GM12873 (cell line): ENCODE results near the gene KCNMB2.

Experiments
- TF ChIP-seq, protein P1 (sequence below): IDR thresholded peaks from 2 replicates; pipeline ENCODE4 v1.5.1; 2012; ENCODE audit warnings: low read depth, mild to moderate bottlenecking, moderate library complexity, low read length, control low read depth; ENCODE audit not compliant: insufficient read depth; ENCODE audit errors: missing control alignments

The KCNMB2 gene

DNA sequence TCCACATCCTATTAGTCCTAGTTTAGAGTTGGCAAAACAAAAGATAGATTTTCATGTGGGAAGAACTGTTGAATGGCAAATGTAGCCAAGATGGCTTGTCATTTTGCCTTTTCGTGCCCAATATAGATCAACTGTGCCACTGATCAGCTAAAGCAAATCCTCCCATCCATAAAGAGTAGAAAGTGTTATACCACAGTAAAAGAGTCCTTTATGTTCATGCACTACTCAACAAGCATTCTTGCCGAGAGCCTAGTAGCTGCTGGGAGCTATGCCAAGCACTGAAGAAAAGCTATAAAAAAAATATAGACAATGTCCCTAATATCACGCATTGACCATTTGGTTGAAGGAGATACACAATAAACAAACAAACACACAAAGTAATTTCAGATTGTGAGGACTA, 225.2 kb downstream of the KCNMB2 start:
- TF ChIP-seq, protein P1, sequence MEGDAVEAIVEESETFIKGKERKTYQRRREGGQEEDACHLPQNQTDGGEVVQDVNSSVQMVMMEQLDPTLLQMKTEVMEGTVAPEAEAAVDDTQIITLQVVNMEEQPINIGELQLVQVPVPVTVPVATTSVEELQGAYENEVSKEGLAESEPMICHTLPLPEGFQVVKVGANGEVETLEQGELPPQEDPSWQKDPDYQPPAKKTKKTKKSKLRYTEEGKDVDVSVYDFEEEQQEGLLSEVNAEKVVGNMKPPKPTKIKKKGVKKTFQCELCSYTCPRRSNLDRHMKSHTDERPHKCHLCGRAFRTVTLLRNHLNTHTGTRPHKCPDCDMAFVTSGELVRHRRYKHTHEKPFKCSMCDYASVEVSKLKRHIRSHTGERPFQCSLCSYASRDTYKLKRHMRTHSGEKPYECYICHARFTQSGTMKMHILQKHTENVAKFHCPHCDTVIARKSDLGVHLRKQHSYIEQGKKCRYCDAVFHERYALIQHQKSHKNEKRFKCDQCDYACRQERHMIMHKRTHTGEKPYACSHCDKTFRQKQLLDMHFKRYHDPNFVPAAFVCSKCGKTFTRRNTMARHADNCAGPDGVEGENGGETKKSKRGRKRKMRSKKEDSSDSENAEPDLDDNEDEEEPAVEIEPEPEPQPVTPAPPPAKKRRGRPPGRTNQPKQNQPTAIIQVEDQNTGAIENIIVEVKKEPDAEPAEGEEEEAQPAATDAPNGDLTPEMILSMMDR: no peak

DNA sequence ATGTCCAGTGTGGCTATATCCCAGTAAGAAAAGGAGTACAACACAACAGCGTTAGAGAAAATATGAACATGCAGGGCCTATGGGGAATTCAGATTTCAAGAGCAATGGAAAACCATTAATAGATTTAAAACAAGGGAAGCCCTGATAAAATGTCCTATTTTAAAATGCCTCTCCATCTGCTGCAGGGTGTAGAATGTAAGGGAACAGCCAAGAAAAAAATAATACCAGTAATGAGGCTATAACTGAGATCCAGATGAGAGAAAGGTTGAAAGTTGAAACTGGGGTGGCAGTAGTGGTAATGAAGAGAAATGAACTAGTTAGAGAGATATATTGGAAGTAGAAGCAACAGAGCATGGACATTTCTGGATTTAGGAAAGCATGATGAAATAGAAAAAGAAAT, 226.1 kb downstream of the KCNMB2 start:
- TF ChIP-seq, protein P1: no peak

DNA sequence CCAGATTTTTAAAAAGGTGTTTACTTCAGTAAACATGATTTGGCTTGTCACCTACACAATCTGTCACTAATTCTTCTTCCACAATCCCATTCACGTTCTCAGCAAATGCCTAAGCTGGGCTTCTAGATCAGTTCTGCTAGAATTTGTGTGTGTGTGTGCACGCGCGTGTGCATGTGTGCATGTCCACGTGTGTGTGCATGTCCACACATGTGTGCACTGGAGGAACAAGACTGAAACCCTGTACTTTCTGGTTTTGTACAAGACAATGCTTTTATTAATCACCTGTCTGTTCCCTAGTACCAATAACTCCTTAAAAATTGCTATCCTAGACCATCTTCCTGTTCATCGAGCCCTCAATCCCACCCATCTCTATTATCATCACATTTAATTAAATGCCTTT, 229.2 kb downstream of the KCNMB2 start:
- TF ChIP-seq, protein P1: no peak

DNA sequence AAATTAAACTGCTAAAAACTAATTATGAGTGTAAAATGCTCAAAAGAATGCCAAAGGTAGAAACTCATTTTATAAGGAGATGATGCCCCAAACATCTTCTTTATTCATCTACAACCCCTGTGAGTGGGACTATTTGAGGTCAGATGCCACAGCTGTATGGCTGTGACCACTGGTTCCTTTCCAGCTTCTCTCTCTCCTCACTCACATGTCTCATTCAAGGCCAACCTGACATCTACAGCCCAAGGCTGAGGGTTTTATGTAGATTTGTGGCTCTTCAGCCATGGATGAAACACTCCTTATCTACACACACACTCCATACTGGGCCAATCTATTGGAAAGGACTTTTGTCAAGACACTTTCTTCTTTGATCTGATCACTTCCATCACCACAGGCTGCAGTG, 231.3 kb downstream of the KCNMB2 start:
- TF ChIP-seq, protein P1: no peak

DNA sequence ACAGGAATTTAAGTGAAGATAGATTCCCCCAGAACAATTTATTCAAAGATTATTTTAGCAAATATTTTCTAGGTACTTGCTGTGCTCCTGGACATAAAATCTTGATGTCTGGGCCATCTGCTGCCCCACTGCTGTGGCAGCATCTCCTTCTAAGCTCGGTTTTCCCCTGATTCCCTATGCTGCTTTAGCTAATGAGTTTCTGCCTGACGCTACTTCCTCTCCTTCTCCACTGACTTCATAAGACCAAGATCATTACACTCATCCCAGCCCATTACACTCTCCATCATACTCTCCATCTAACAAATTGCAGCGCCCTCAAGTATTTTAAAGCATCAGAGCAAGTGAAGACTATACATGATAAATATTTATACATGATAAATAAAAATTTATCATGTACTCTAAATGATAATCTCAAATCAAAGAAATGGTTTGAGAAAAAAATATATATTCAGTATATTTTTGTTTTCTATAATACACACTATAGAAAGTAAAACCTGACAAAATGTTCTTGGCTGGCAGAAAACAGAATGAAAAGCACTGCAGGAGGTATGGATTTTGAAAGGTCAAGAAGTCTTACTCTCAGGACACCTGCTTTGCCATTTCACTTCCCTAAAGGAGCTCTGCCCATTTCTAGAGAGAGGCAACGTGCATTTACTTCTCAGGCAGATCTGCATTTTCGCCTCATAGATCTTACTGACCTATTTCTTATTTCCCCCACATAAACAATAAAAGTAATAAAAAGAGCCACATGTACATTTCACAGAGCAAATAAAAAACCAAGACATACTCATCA, 232.0 kb downstream of the KCNMB2 start:
- TF ChIP-seq, protein P1: no peak

DNA sequence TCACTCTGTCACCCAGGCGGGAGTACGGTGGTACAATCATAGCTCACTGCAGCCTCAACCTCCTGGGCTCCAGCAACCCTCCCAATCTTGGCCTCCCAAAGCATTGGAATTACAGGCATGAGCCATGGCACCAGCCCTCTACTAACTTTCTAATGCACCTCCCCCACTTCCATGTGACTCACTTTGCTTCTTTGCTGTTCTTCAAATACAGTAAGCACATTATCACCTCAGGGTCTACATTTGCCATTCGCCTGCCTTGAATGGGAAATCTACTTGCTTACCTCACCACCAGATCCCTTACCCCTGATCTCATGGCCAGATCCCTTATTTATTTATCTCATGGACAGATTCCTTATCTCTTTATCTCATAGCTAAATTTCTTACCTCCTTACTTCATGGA, 235.3 kb downstream of the KCNMB2 start:
- TF ChIP-seq, protein P1: no peak

DNA sequence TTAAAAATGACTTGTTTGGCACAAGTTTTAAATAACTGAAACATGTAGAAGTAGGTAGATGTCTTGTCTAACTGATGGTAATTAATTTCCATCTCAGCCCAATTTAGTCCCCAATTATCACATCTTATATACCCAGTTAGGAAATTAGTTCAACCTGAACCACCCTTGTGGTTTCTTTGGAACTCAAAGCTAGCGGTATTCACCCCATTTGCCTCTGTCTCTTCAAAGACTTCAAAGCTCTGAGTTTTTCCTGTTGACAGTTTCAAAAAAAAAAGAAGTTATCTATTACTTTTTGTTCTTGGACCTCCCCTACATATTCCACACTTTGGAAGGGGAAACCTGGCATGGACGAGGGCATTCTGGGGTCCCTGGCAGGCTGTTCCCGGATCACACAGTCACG, 236.5 kb downstream of the KCNMB2 start:
- TF ChIP-seq, protein P1: no peak
